HCT116 (cell line): ENCODE data around the gene PRKN. TPM values are rescaled to one million over a fixed set of nuclear protein-coding genes. Genes with fewer than 3 reads are reported as not detected.

Experiments used
- ATAC-seq: fragments of 200-7000 bp; cut with Tn5 transposase; 2 replicates; pipeline ENCODE4 v1.9.1; 2020; ENCODE audit warnings: mild to moderate bottlenecking, moderate library complexity
- BruUV-seq: library from RNA; stranded (reverse); fragments of 400-500 nt; replicated peaks from 2 replicates; lab custom pipeline; 2021; lab: Mats Ljungman, UMichigan
- CTCF ChIA-PET: fragments of 300-600 bp; sonication (Branson Sonifier 250); formaldehyde crosslinking; loops from one replicate; lab custom pipeline; 2021; ENCODE audit warnings: antibody characterized with exemption; lab: Charles Lee
- POLR2A ChIA-PET: fragments of 300-600, 350-600 bp; sonication (Branson Sonifier 250); formaldehyde crosslinking; loops from one replicate; lab custom pipeline; 2021; ENCODE audit warnings: antibody characterized with exemption; lab: Charles Lee
- RAD21 ChIA-PET, 2 experiments: fragments of 300-600 bp; sonication (Branson Sonifier 250); formaldehyde crosslinking; loops; one replicate each; lab custom pipeline; 2023; ENCODE audit warnings: low total read pairs in 2 of 2; ENCODE audit not compliant: uncharacterized antibody in 2 of 2, unreplicated experiment in 2 of 2, low non-redundant PET in 1 of 2; lab: Charles Lee
- DNase-seq: peaks from one replicate; pipeline ENCODE4 v3.0.0-alpha.2; 2010; ENCODE audit warnings: low read depth, low spot score
- H2AFZ ChIP-seq: fragments of 200-600 bp; shearing (Covaris generic), sonication (generic); 2 replicates; pipeline ENCODE4 v1.6.1; 2017; ENCODE audit warnings: low read depth, mixed run types, mixed read lengths, antibody characterized with exemption, low read length; ENCODE audit not compliant: poor library complexity, severe bottlenecking
- H3K27ac ChIP-seq: 2 replicates; pipeline ENCODE4 v1.5.1; 2012; ENCODE audit warnings: low read depth, low read length
- H3K27me3 ChIP-seq: fragments of 200-600 bp; sonication (generic); 2 replicates; pipeline ENCODE4 v1.6.1; 2016; ENCODE audit warnings: mixed run types, low read length, mixed read lengths; ENCODE audit not compliant: insufficient read depth
- H3K36me3 ChIP-seq, 2 experiments: fragments of 200-500 bp in 1 of 2; fragments of 200-600 bp in 1 of 2; sonication (Bioruptor generic) in 1 of 2; sonication (generic) in 1 of 2; 2 replicates each; pipeline versions ENCODE4 v1.5.1 to v1.6.1; 2014 to 2016; ENCODE audit warnings: low read length in 2 of 2, inconsistent platforms in 1 of 2, mixed read lengths in 1 of 2, mixed run types in 1 of 2; ENCODE audit not compliant: insufficient read depth in 2 of 2, control insufficient read depth in 1 of 2
- H3K4me1 ChIP-seq, 2 experiments: fragments of 200-600 bp in 1 of 2; sonication (generic) in 1 of 2; 2 replicates each; pipeline versions ENCODE4 v1.5.1 to v1.6.1; 2012 to 2017; ENCODE audit warnings: low read length in 2 of 2, inconsistent platforms in 1 of 2, mild to moderate bottlenecking in 1 of 2, mixed read lengths in 1 of 2, mixed run types in 1 of 2, moderate library complexity in 1 of 2; ENCODE audit not compliant: insufficient read depth in 2 of 2, control insufficient read depth in 1 of 2
- H3K4me2 ChIP-seq: fragments of 200-600 bp; sonication (generic); 2 replicates; pipeline ENCODE4 v1.6.1; 2017; ENCODE audit warnings: mixed run types, low read length, mixed read lengths
- H3K4me3 ChIP-seq, 2 experiments: fragments of 200-600 bp in 1 of 2; sonication (generic) in 1 of 2; replicated peaks in 1 of 2; 2 replicates each; pipeline ENCODE4 v1.5.1; 2011 to 2016; ENCODE audit warnings: low read length in 2 of 2, control low read depth in 1 of 2, low read depth in 1 of 2, mild to moderate bottlenecking in 1 of 2, mixed read lengths in 1 of 2, mixed run types in 1 of 2
- H3K79me2 ChIP-seq: fragments of 200-600 bp; sonication (generic); 2 replicates; pipeline ENCODE4 v1.6.1; 2017; ENCODE audit warnings: mild to moderate bottlenecking, mixed run types, low read length, moderate library complexity, mixed read lengths; ENCODE audit not compliant: insufficient read depth
- H3K9ac ChIP-seq: fragments of 200-600 bp; sonication (generic); 2 replicates; pipeline ENCODE4 v1.6.1; 2016; ENCODE audit warnings: low read length, mixed read lengths
- H3K9me2 ChIP-seq: fragments of 200-600 bp; sonication (generic), shearing (Covaris generic); 2 replicates; pipeline ENCODE4 v1.6.1; 2017; ENCODE audit warnings: mixed run types, mild to moderate bottlenecking, moderate library complexity; ENCODE audit not compliant: insufficient read depth
- H3K9me3 ChIP-seq, 2 experiments: fragments of 200-500 bp in 1 of 2; fragments of 200-600 bp in 1 of 2; sonication (Bioruptor generic) in 1 of 2; sonication (generic) in 1 of 2; 2 replicates each; pipeline ENCODE4 v1.6.1; 2014 to 2017; ENCODE audit warnings: low read length in 2 of 2, mixed read lengths in 2 of 2, inconsistent platforms in 1 of 2, low read depth in 1 of 2, mild to moderate bottlenecking in 1 of 2, mixed run types in 1 of 2, moderate library complexity in 1 of 2; ENCODE audit not compliant: control insufficient read depth in 1 of 2, insufficient read depth in 1 of 2
- H4K20me1 ChIP-seq: fragments of 200-600 bp; sonication (generic), shearing (Covaris generic); 2 replicates; pipeline ENCODE4 v1.6.1; 2017; ENCODE audit warnings: mixed run types, mild to moderate bottlenecking, moderate library complexity; ENCODE audit not compliant: insufficient read depth
- CEBPB ChIP-seq: IDR thresholded peaks from 2 replicates; pipeline ENCODE4 v1.6.1; 2012; ENCODE audit warnings: low read depth
- CTCF ChIP-seq, 3 experiments: fragments of 200-600 bp in 1 of 3; sonication (generic) in 1 of 3; IDR thresholded peaks in 2 of 3; conservative IDR thresholded peaks in 1 of 3; 2 replicates each; pipeline ENCODE4 v1.5.1; 2012 to 2017; ENCODE audit warnings: low read depth in 2 of 3, low read length in 2 of 3, antibody characterized with exemption in 1 of 3, borderline replicate concordance in 1 of 3, control low read depth in 1 of 3, mild to moderate bottlenecking in 1 of 3, mixed read lengths in 1 of 3, mixed run types in 1 of 3, moderate library complexity in 1 of 3; ENCODE audit not compliant: insufficient read depth in 1 of 3
- EGR1 ChIP-seq: IDR thresholded peaks from 2 replicates; pipeline ENCODE4 v1.6.1; 2012; ENCODE audit warnings: low read depth
- FOSL1 ChIP-seq: IDR thresholded peaks from 2 replicates; pipeline ENCODE4 v1.6.1; 2012; ENCODE audit warnings: low read depth
- JUND ChIP-seq: IDR thresholded peaks from 2 replicates; pipeline ENCODE4 v1.6.1; 2012
- MAX ChIP-seq: IDR thresholded peaks from 2 replicates; pipeline ENCODE4 v1.6.1; 2012
- SIN3A ChIP-seq: IDR thresholded peaks from 2 replicates; pipeline ENCODE4 v1.6.1; 2012; ENCODE audit warnings: low read depth
- intact Hi-C: fragments of 100-400 bp; cut with micrococcal nuclease; formaldehyde crosslinking; loops from 2 replicates; pipeline ENCODE4 v1.10.0; 2022
- total RNA-seq: library from RNA; stranded (reverse); gene quantifications from one replicate; pipeline ENCODE4 v1.2.1, GENCODE V29; 2021; ENCODE audit not compliant: unreplicated experiment

The PRKN gene
- total RNA-seq, 1 experiment from 2014 or later, result 2.6 TPM

GRCh38 chr6:162408826-162409535 lies 318.6 kb downstream of the PRKN start:
- no peaks in the 10 kb centered on the region for H3K9me2 ChIP-seq
- TF ChIP-seq JUND, result no peak
- TF ChIP-seq CEBPB, result no peak
- no peak for TF ChIP-seq EGR1
- no peak for TF ChIP-seq MAX
- no peak for ATAC-seq
- no peak overlapping the region for H3K9ac ChIP-seq
- no peaks in the 10 kb centered on the region for H3K36me3 ChIP-seq
- no peaks in the 10 kb centered on the region for H3K27me3 ChIP-seq
- ChIA-PET RAD21 (no interaction called here), POLR2A (no interaction called here), CTCF (no interaction called here)
- no peaks in the 10 kb centered on the region for H3K79me2 ChIP-seq
- H3K9me3 ChIP-seq, result no peaks in the 10 kb centered on the region
- no peaks in the 10 kb centered on the region for H3K4me1 ChIP-seq
- H4K20me1 ChIP-seq, result no peaks in the 10 kb centered on the region
- no peak overlapping the region for H3K4me3 ChIP-seq
- no peak overlapping the region for H3K27ac ChIP-seq
- intact Hi-C loops, result no loop called here
- BruUV-seq, result no TSS peak
- H2AFZ ChIP-seq, result no peak overlapping the region
- DNase-seq, result no peak
- H3K4me2 ChIP-seq, result no peak overlapping the region

GRCh38 chr6:162404951-162405350 lies 322.6 kb downstream of the PRKN start:
- POLR2A ChIA-PET, result no interaction called here

More at GRCh38 chr6:162404951-162405350, 322.6 kb downstream of the PRKN start:
- ATAC-seq, result no peak
- Histone ChIP-seq H3K36me3 (no peaks in the 10 kb centered on the region), H3K9me2 (no peaks in the 10 kb centered on the region), H3K4me1 (no peaks in the 10 kb centered on the region), H3K27me3 (no peaks in the 10 kb centered on the region), H3K9me3 (no peaks in the 10 kb centered on the region), H3K4me2 (no peak overlapping the region), H3K27ac (no peak overlapping the region), H3K4me3 (no peak overlapping the region), H3K9ac (no peak overlapping the region), H2AFZ (no peak overlapping the region), H3K79me2 (no peaks in the 10 kb centered on the region), H4K20me1 (no peaks in the 10 kb centered on the region)
- BruUV-seq, result no TSS peak
- no peak for DNase-seq
- ChIA-PET RAD21 (no interaction called here), CTCF (no interaction called here)
- TF ChIP-seq SIN3A, result no peak
- TF ChIP-seq FOSL1, result no peak
- no peak for TF ChIP-seq CTCF (IDR thresholded peaks at IDR 0.05 in 2 of 3, conservative IDR thresholded peaks at IDR 0.05 in 1 of 3; ENCODE audit: borderline replicate concordance in 1 of 3, insufficient read depth in 1 of 3, low read depth in 2 of 3, low read length in 2 of 3)
- intact Hi-C loops, result no loop called here
